C4-2B (cell line): ENCODE measurements around the gene STAM.

Experiments used
- ZFX ChIP-seq: fragments of 450-650 bp; IDR thresholded peaks from 2 replicates; pipeline ENCODE4 v1.6.1; 2017
- TF ChIP-seq, protein P1 (sequence below): fragments of 450-650 bp; conservative IDR thresholded peaks from 2 replicates; pipeline ENCODE4 v1.5.1; 2017; ENCODE audit warnings: mild to moderate bottlenecking

DNA sequence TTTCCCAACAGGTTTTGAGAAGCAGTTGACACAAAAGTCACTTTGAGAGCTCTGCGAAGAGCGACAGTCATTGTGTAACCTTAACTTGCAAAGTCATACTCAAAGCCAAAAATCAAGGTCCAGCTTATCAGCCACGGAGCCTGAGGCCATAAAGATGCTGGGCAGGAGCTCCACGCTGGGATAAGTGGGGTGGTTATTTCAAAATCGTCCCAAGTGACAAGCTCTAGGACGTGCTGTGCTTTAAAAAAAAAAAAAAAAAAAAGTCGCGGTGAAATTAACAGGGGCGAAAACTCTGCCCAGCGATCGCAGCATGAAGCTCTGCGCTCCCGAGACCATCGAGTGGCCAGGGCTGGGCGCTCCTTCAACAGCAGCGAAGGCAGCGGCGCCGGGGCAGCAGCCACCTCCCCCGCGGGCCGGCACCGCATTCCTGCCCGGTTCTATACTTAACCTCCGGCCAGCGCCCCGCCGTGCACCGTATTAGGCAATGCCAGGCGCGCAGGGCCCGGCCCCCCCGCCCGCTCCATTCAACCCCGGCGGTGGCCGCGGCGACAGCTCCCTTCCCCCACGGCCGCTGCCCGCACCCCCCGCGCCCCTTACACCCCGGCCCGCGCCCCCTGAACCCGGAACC is 27.4 kb upstream of the STAM start:
- TF ChIP-seq, protein P1, sequence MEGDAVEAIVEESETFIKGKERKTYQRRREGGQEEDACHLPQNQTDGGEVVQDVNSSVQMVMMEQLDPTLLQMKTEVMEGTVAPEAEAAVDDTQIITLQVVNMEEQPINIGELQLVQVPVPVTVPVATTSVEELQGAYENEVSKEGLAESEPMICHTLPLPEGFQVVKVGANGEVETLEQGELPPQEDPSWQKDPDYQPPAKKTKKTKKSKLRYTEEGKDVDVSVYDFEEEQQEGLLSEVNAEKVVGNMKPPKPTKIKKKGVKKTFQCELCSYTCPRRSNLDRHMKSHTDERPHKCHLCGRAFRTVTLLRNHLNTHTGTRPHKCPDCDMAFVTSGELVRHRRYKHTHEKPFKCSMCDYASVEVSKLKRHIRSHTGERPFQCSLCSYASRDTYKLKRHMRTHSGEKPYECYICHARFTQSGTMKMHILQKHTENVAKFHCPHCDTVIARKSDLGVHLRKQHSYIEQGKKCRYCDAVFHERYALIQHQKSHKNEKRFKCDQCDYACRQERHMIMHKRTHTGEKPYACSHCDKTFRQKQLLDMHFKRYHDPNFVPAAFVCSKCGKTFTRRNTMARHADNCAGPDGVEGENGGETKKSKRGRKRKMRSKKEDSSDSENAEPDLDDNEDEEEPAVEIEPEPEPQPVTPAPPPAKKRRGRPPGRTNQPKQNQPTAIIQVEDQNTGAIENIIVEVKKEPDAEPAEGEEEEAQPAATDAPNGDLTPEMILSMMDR, result no peak
- no peak for TF ChIP-seq ZFX
